HepG2 (cell line): ENCODE measurements around the gene ADAM8. TPM values are rescaled to one million over a fixed set of nuclear protein-coding genes. Genes with fewer than 3 reads are reported as not detected.
A peak's percentile ranks its signal among the peaks of the same experiment; 100 is the strongest.

ENCODE experiments used
- ATAC-seq: fragments of 200-7000 bp; cut with Tn5 transposase; 3 replicates; pipeline ENCODE4 v1.9.1; 2020; ENCODE audit warnings: mild to moderate bottlenecking, moderate library complexity
- BruUV-seq: library from RNA; stranded (reverse); fragments of 400-500 nt; replicated peaks from 2 replicates; lab custom pipeline; 2021; lab: Mats Ljungman, UMichigan
- CTCF ChIA-PET: fragments of 300-600 bp; formaldehyde crosslinking; extraction: SDS; loops from one replicate; lab custom pipeline; 2021; ENCODE audit warnings: low total read pairs, inconsistent platforms, low intra/inter-chr PET ratio; lab: Yijun Ruan, JAX
- POLR2A ChIA-PET: fragments of 350-600 bp; sonication (Branson Sonifier 250); formaldehyde crosslinking; loops from one replicate; lab custom pipeline; 2020; ENCODE audit warnings: antibody characterized with exemption, inconsistent platforms; lab: Yijun Ruan, JAX
- DNase-seq: peaks from one replicate; pipeline ENCODE4 v3.0.0-alpha.2; 2015; ENCODE audit warnings: low spot score
- FAIRE-seq: peaks from 3 replicates; lab custom pipeline; 2011; peaks lifted over from hg19 to GRCh38; lab: Jason Lieb, UNC
- H2AFZ ChIP-seq: one replicate; pipeline ENCODE4 v1.6.1; 2011; ENCODE audit warnings: low read length, inconsistent platforms
- H3K27ac ChIP-seq: fragments of 300-600 bp; 3 replicates; pipeline ENCODE4 v1.8.0; 2011; ENCODE audit warnings: mixed run types, mild to moderate bottlenecking, mixed read lengths, low read length, inconsistent platforms; ENCODE audit not compliant: insufficient read depth; ENCODE audit errors: extremely low read length
- H3K27me3 ChIP-seq, 2 experiments: fragments of 200-600 bp in 1 of 2; 2 replicates in 1 of 2; 3 replicates in 1 of 2; pipeline versions ENCODE4 v1.6.0 to v1.8.0; 2011; ENCODE audit warnings: low read length in 2 of 2, mild to moderate bottlenecking in 2 of 2, moderate library complexity in 2 of 2, inconsistent platforms in 1 of 2; ENCODE audit not compliant: insufficient read depth in 2 of 2, control insufficient read depth in 1 of 2
- H3K36me3 ChIP-seq, 2 experiments: fragments of 200-600 bp in 1 of 2; replicated peaks in 1 of 2; 2 replicates in 1 of 2; 3 replicates in 1 of 2; pipeline versions ENCODE4 v1.5.1 to v1.8.0; 2011; ENCODE audit warnings: low read length in 2 of 2, inconsistent platforms in 1 of 2; ENCODE audit not compliant: insufficient read depth in 2 of 2, control insufficient read depth in 1 of 2
- H3K4me1 ChIP-seq: 2 replicates; pipeline ENCODE4 v1.5.1; 2012; ENCODE audit warnings: low read length, inconsistent platforms; ENCODE audit not compliant: insufficient read depth
- H3K4me2 ChIP-seq: 2 replicates; pipeline ENCODE4 v1.6.0; 2011; ENCODE audit warnings: low read depth, low read length, inconsistent platforms
- H3K4me3 ChIP-seq, 3 experiments: fragments of 200-600 bp in 1 of 3; sonication (generic), shearing (Covaris generic) in 1 of 3; replicated peaks in 1 of 3; 2 replicates each; pipeline ENCODE4 v1.5.1; 2011 to 2016; ENCODE audit warnings: low read length in 3 of 3, inconsistent platforms in 2 of 3, low read depth in 2 of 3, mild to moderate bottlenecking in 2 of 3, control low read depth in 1 of 3, mixed read lengths in 1 of 3; ENCODE audit not compliant: insufficient read depth in 1 of 3
- H3K79me2 ChIP-seq: one replicate; pipeline ENCODE4 v1.6.1; 2011; ENCODE audit warnings: low read length, inconsistent platforms; ENCODE audit not compliant: insufficient read depth
- H3K9ac ChIP-seq: 2 replicates; pipeline ENCODE4 v1.6.0; 2011; ENCODE audit warnings: mild to moderate bottlenecking, low read depth, low read length, inconsistent platforms; ENCODE audit not compliant: insufficient read depth
- H3K9me3 ChIP-seq: 2 replicates; pipeline ENCODE4 v1.5.1; 2012; ENCODE audit warnings: mild to moderate bottlenecking, low read length
- H4K20me1 ChIP-seq: 2 replicates; pipeline ENCODE4 v1.6.0; 2011; ENCODE audit warnings: inconsistent platforms, mild to moderate bottlenecking, low read length, moderate library complexity; ENCODE audit not compliant: insufficient read depth
- ATM ChIP-seq: fragments of 450-650 bp; IDR thresholded peaks from 2 replicates; pipeline ENCODE4 v1.7.1; 2017; ENCODE audit warnings: mild to moderate bottlenecking, borderline replicate concordance
- CREM ChIP-seq, 2 experiments: sonication (generic) in 1 of 2; formaldehyde crosslinking in 1 of 2; IDR thresholded peaks; 2 replicates each; pipeline versions ENCODE4 v1.4.0 to v1.6.1; 2016 to 2020; ENCODE audit warnings: antibody characterized with exemption in 1 of 2, mild to moderate bottlenecking in 1 of 2, missing genetic modification reagents in 1 of 2
- HOXD1 ChIP-seq: sonication (generic); formaldehyde crosslinking; IDR thresholded peaks from 2 replicates; pipeline ENCODE4 v1.5.0; 2020; ENCODE audit warnings: missing genetic modification reagents
- ISX ChIP-seq: sonication (generic); formaldehyde crosslinking; conservative IDR thresholded peaks from 2 replicates; pipeline ENCODE4 v1.5.0; 2020; ENCODE audit warnings: missing genetic modification reagents
- MAF1 ChIP-seq: sonication (generic); formaldehyde crosslinking; IDR thresholded peaks from 2 replicates; pipeline ENCODE4 v1.5.0; 2020; ENCODE audit warnings: missing genetic modification reagents, borderline replicate concordance
- MED8 ChIP-seq: sonication (generic); formaldehyde crosslinking; IDR thresholded peaks from 2 replicates; pipeline ENCODE4 v1.8.1; 2023; ENCODE audit warnings: mild to moderate bottlenecking, missing genetic modification reagents; ENCODE audit not compliant: insufficient replicate concordance
- RXRB ChIP-seq: IDR thresholded peaks from 2 replicates; pipeline ENCODE4 v1.6.1; 2016; ENCODE audit warnings: borderline replicate concordance, missing genetic modification reagents, missing compliant biosample characterization
- ZNF335 ChIP-seq: sonication (generic); formaldehyde crosslinking; IDR thresholded peaks from 2 replicates; pipeline ENCODE4 v1.4.0; 2020; ENCODE audit warnings: missing genetic modification reagents
- ZNF562 ChIP-seq: sonication (generic); formaldehyde crosslinking; IDR thresholded peaks from 2 replicates; pipeline ENCODE4 v1.8.0; 2022; ENCODE audit warnings: missing genetic modification reagents, borderline replicate concordance
- ZNF605 ChIP-seq: sonication (generic); formaldehyde crosslinking; IDR thresholded peaks from 2 replicates; pipeline ENCODE4 v1.8.0; 2022; ENCODE audit warnings: mild to moderate bottlenecking, missing genetic modification reagents
- WGBS: methylation state at CpG from one replicate; pipeline ENCODE4 v1.1.6; 2017; ENCODE audit warnings: low lambda C conversion rate; 5-methylcytosine and 5-hydroxymethylcytosine counted together
- in situ Hi-C: cut with HindIII; loops from 2 replicates; pipeline ENCODE4 v1.10.0; 2017; ENCODE audit warnings: low pct_unique_long_range_greater_than_20kb; ENCODE audit not compliant: extremely low pct_ligation_motif_present
- intact Hi-C: fragments of 100-400 bp; cut with micrococcal nuclease; formaldehyde crosslinking; loops from one replicate; pipeline ENCODE4 v1.10.0; 2022; ENCODE audit not compliant: unreplicated experiment
- polyA plus RNA-seq, 8 experiments: library from polyadenylated mRNA; depleted of rRNA in 3 of 8; stranded (reverse) in 7 of 8; unstranded in 1 of 8; fragments of >200 nt; fragmentation: Illumina TruSeq in 4 of 8; extraction: Trizol in 4 of 8; gene quantifications; 2 replicates each; pipeline versions ENCODE4 v1.2.1 to v1.2.3, GENCODE V29; 2011 to 2016; ENCODE audit warnings: low read depth in 4 of 8, missing spikeins in 1 of 8, mixed read lengths in 1 of 8; ENCODE audit not compliant: insufficient read depth in 1 of 8
- total RNA-seq, 5 experiments: library from RNA; depleted of rRNA; stranded (reverse); fragments of >200 nt; fragmentation: Illumina TruSeq; extraction: Trizol; gene quantifications; 2 replicates each; pipeline ENCODE4 v1.2.3, GENCODE V29; 2016; ENCODE audit warnings: low read depth in 1 of 5
- TF ChIP-seq, protein P1 (sequence below): sonication (generic); formaldehyde crosslinking; IDR thresholded peaks from 2 replicates; pipeline ENCODE4 v1.8.1; 2022; ENCODE audit warnings: mild to moderate bottlenecking, missing genetic modification reagents
- TF ChIP-seq, protein P2 (sequence below): IDR thresholded peaks from 2 replicates; pipeline ENCODE4 v1.6.1; 2016; ENCODE audit warnings: mild to moderate bottlenecking, missing biosample characterization, missing genetic modification reagents
- TF ChIP-seq, protein P3 (sequence below): sonication (generic); formaldehyde crosslinking; IDR thresholded peaks from 2 replicates; pipeline ENCODE4 v1.4.0; 2020; ENCODE audit warnings: mild to moderate bottlenecking, low read depth, missing genetic modification reagents
- TF ChIP-seq, protein P4 (sequence below): sonication (generic); formaldehyde crosslinking; IDR thresholded peaks from 2 replicates; pipeline ENCODE4 v1.4.0; 2020; ENCODE audit warnings: missing genetic modification reagents

The ADAM8 gene
- total and polyA plus RNA-seq, 2 of the 13 experiments (the other 11 are each of a cell fraction or from before 2014, with no cell fraction given), result 0.24 to 0.93 TPM

DNA sequence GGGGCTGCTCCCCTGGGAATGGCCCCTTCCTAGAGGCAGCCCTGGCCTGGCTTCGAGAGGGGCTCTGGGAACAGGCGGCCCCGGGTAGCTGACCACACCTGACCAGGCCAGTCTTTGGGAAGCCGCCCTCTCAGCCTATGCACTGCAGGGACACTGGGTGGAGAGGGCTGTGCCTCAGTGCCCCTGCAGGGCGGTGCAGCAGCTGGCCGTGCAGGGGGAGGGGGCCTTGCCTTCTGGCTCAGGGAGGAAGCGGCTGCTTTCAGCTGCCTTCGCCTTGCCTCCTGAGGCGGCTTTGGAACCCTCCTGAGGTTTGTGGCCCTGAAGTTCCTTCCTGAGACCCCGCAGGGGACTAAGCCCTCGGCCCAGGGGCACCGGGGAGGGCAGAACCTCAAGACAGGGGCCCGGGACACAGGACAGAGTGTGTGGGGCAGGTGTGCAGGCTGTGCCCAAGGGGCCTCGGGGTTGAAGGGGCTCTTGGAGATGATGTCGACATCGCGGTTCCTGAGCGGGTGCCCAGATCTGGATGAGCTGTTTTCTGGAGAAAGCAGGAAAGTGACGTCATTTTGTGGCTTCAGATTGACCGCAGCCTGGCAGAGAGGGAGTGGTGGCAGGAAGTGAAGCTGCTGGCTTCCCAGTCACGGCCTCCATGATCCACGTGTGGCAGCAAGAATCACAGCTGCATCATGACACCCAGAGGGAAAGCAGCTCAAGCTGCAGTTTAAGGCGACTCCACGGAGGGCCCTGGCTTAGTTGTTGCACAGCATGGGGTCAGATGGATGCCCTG lies 17.7 kb downstream of the ADAM8 start:
- no peaks in the 10 kb centered on the region for H3K36me3 ChIP-seq
- H3K4me1 ChIP-seq, result peaks cover 35% of the 10 kb centered on the region
- no peaks in the 10 kb centered on the region for H3K9me3 ChIP-seq
- H3K4me3 ChIP-seq, result peak overlapping the region in 1 of 3 experiments; percentile 63; a peak in 1 of 6 replicates
- intact Hi-C loops, result no loop called here
- no peak overlapping the region for H3K9ac ChIP-seq
- BruUV-seq, result no TSS peak
- 31% methylated on average over 13 of the region's 24 CpGs for WGBS
- FAIRE-seq (no peak), ATAC-seq (peak; percentile 4; the same call in 2 of the 3 replicates), DNase-seq (peak; percentile 30)
- H3K79me2 ChIP-seq, result no peaks in the 10 kb centered on the region
- in situ Hi-C loops, result no loop called here
- ChIA-PET POLR2A (no interaction called here), CTCF (no interaction called here)
- no peaks in the 10 kb centered on the region for H4K20me1 ChIP-seq
- peak overlapping the region; percentile 72; the same call in 1 of the 2 replicates for H3K4me2 ChIP-seq
- H2AFZ ChIP-seq, result no peak overlapping the region
- H3K27me3 ChIP-seq, result peaks cover 16 to 59% of the 10 kb centered on the region in 2 experiments
- no peak overlapping the region for H3K27ac ChIP-seq
- TF ChIP-seq ATM, result no peak
- no peak for TF ChIP-seq RXRB
- TF ChIP-seq ZNF335 (CRISPR knock-in tag), result no peak
- no peak for TF ChIP-seq ISX (CRISPR knock-in tag)
- TF ChIP-seq, protein P1, sequence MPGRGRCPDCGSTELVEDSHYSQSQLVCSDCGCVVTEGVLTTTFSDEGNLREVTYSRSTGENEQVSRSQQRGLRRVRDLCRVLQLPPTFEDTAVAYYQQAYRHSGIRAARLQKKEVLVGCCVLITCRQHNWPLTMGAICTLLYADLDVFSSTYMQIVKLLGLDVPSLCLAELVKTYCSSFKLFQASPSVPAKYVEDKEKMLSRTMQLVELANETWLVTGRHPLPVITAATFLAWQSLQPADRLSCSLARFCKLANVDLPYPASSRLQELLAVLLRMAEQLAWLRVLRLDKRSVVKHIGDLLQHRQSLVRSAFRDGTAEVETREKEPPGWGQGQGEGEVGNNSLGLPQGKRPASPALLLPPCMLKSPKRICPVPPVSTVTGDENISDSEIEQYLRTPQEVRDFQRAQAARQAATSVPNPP (CRISPR knock-in tag), result no peak
- no peak for TF ChIP-seq HOXD1 (CRISPR knock-in tag)
- TF ChIP-seq, protein P2, sequence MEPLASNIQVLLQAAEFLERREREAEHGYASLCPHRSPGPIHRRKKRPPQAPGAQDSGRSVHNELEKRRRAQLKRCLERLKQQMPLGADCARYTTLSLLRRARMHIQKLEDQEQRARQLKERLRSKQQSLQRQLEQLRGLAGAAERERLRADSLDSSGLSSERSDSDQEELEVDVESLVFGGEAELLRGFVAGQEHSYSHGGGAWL (CRISPR knock-in tag), result no peak
- TF ChIP-seq, protein P3, sequence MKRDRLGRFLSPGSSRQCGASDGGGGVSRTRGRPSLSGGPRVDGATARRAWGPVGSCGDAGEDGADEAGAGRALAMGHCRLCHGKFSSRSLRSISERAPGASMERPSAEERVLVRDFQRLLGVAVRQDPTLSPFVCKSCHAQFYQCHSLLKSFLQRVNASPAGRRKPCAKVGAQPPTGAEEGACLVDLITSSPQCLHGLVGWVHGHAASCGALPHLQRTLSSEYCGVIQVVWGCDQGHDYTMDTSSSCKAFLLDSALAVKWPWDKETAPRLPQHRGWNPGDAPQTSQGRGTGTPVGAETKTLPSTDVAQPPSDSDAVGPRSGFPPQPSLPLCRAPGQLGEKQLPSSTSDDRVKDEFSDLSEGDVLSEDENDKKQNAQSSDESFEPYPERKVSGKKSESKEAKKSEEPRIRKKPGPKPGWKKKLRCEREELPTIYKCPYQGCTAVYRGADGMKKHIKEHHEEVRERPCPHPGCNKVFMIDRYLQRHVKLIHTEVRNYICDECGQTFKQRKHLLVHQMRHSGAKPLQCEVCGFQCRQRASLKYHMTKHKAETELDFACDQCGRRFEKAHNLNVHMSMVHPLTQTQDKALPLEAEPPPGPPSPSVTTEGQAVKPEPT, result no peak
- TF ChIP-seq CREM (IDR thresholded peaks at IDR 0.05), result 0 out of 2 replicates have a peak, but pooled peaks have one; percentile 18
- no peak for TF ChIP-seq CREM (CRISPR knock-in tag; IDR thresholded peaks at IDR 0.05)
- TF ChIP-seq, protein P4, sequence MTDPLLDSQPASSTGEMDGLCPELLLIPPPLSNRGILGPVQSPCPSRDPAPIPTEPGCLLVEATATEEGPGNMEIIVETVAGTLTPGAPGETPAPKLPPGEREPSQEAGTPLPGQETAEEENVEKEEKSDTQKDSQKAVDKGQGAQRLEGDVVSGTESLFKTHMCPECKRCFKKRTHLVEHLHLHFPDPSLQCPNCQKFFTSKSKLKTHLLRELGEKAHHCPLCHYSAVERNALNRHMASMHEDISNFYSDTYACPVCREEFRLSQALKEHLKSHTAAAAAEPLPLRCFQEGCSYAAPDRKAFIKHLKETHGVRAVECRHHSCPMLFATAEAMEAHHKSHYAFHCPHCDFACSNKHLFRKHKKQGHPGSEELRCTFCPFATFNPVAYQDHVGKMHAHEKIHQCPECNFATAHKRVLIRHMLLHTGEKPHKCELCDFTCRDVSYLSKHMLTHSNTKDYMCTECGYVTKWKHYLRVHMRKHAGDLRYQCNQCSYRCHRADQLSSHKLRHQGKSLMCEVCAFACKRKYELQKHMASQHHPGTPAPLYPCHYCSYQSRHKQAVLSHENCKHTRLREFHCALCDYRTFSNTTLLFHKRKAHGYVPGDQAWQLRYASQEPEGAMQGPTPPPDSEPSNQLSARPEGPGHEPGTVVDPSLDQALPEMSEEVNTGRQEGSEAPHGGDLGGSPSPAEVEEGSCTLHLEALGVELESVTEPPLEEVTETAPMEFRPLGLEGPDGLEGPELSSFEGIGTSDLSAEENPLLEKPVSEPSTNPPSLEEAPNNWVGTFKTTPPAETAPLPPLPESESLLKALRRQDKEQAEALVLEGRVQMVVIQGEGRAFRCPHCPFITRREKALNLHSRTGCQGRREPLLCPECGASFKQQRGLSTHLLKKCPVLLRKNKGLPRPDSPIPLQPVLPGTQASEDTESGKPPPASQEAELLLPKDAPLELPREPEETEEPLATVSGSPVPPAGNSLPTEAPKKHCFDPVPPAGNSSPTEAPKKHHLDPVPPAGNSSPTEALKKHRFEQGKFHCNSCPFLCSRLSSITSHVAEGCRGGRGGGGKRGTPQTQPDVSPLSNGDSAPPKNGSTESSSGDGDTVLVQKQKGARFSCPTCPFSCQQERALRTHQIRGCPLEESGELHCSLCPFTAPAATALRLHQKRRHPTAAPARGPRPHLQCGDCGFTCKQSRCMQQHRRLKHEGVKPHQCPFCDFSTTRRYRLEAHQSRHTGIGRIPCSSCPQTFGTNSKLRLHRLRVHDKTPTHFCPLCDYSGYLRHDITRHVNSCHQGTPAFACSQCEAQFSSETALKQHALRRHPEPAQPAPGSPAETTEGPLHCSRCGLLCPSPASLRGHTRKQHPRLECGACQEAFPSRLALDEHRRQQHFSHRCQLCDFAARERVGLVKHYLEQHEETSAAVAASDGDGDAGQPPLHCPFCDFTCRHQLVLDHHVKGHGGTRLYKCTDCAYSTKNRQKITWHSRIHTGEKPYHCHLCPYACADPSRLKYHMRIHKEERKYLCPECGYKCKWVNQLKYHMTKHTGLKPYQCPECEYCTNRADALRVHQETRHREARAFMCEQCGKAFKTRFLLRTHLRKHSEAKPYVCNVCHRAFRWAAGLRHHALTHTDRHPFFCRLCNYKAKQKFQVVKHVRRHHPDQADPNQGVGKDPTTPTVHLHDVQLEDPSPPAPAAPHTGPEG (CRISPR knock-in tag), result no peak
- TF ChIP-seq MED8 (CRISPR knock-in tag), result no peak
- no peak for TF ChIP-seq MAF1
- no peak for TF ChIP-seq ZNF562
- TF ChIP-seq ZNF605, result no peak
